ENCODE measurements around the gene RNGTT. TPM values are rescaled to one million over a fixed set of nuclear protein-coding genes. Genes with fewer than 3 reads are reported as not detected.

The RNGTT gene
- total RNA-seq, 1 donor from 2014 or later = 14.4 TPM

- Histone ChIP-seq H3K36me3 (ENCODE audit: control insufficient read depth, insufficient read depth, low read length) (no peaks in the 10 kb centered on the region), H3K4me3 (ENCODE audit: low read depth, low read length) (no peak overlapping the region), H3K27me3 (ENCODE audit: control insufficient read depth, insufficient read depth, low read length) (no peaks in the 10 kb centered on the region)
- TF ChIP-seq CTCF (IDR thresholded peaks at IDR 0.05; ENCODE audit: insufficient read depth, low read length, poor library complexity, severe bottlenecking) = no peak
- no peak for DNase-seq (ENCODE audit: low read depth)
Measured at GRCh38 chr6:89008001-89008814, 44.8 kb upstream of the RNGTT start.

GRCh38 chr6:89007209-89008000, 44.0 kb upstream of the RNGTT start:
- DNase-seq (ENCODE audit: low read depth) = no peak
- no peak overlapping the region for H3K4me3 ChIP-seq (ENCODE audit: low read depth, low read length)

GRCh38 chr6:89002523-89002922, 39.1 kb upstream of the RNGTT start:
- DNase-seq (ENCODE audit: low read depth) = no peak
- Histone ChIP-seq H3K27me3 (ENCODE audit: control insufficient read depth, insufficient read depth, low read length) (no peaks in the 10 kb centered on the region), H3K36me3 (ENCODE audit: control insufficient read depth, insufficient read depth, low read length) (no peaks in the 10 kb centered on the region), H3K4me3 (ENCODE audit: low read depth, low read length) (no peak overlapping the region)
- TF ChIP-seq CTCF (IDR thresholded peaks at IDR 0.05; ENCODE audit: insufficient read depth, low read length, poor library complexity, severe bottlenecking) = no peak

More at GRCh38 chr6:89007209-89008000, 44.0 kb upstream of the RNGTT start:
- Histone ChIP-seq H3K27me3 (ENCODE audit: control insufficient read depth, insufficient read depth, low read length) (no peaks in the 10 kb centered on the region), H3K36me3 (ENCODE audit: control insufficient read depth, insufficient read depth, low read length) (no peaks in the 10 kb centered on the region)
- TF ChIP-seq CTCF (IDR thresholded peaks at IDR 0.05; ENCODE audit: insufficient read depth, low read length, poor library complexity, severe bottlenecking) = no peak

- TF ChIP-seq CTCF (IDR thresholded peaks at IDR 0.05; ENCODE audit: insufficient read depth, low read length, poor library complexity, severe bottlenecking) = no peak
- Histone ChIP-seq H3K36me3 (ENCODE audit: control insufficient read depth, insufficient read depth, low read length) (no peaks in the 10 kb centered on the region), H3K27me3 (ENCODE audit: control insufficient read depth, insufficient read depth, low read length) (no peaks in the 10 kb centered on the region), H3K4me3 (ENCODE audit: low read depth, low read length) (no peak overlapping the region)
- DNase-seq (ENCODE audit: low read depth) = no peak
Measured at GRCh38 chr6:88997327-88997726, 33.9 kb upstream of the RNGTT start.

GRCh38 chr6:88992741-88993552, 29.5 kb upstream of the RNGTT start:
- TF ChIP-seq CTCF (IDR thresholded peaks at IDR 0.05; ENCODE audit: insufficient read depth, low read length, poor library complexity, severe bottlenecking) = no peak
- H3K4me3 ChIP-seq (ENCODE audit: low read depth, low read length) = no peak overlapping the region
- no peaks in the 10 kb centered on the region for H3K27me3 ChIP-seq (ENCODE audit: control insufficient read depth, insufficient read depth, low read length)
- H3K36me3 ChIP-seq (ENCODE audit: control insufficient read depth, insufficient read depth, low read length) = no peaks in the 10 kb centered on the region
- no peak for DNase-seq (ENCODE audit: low read depth)
